Right atrium auricular region (tissue), 2 donors: ENCODE data around the gene EXOC7. TPM values are rescaled to one million over a fixed set of nuclear protein-coding genes. Genes with fewer than 3 reads are reported as not detected.

Source experiments
- DNase-seq: peaks from one replicate; pipeline ENCODE4 v3.0.0-alpha.2; 2019; ENCODE audit warnings: low spot score
- H3K27ac ChIP-seq, 2 donors: fragments of 200-600 bp; sonication (generic); 1 replicate in 1 of 2; 2 replicates in 1 of 2; pipeline ENCODE4 v1.5.1; 2016 to 2019
- H3K27me3 ChIP-seq, 2 donors: fragments of 200-600 bp; sonication (generic); one replicate each; pipeline versions ENCODE4 v1.5.1 to v1.6.0; 2017 to 2019
- H3K36me3 ChIP-seq: fragments of 200-600 bp; sonication (generic); one replicate; pipeline ENCODE4 v1.5.1; 2016
- H3K4me1 ChIP-seq, 2 donors: fragments of 200-600 bp; sonication (generic); one replicate each; pipeline versions ENCODE4 v1.5.1 to v1.6.0; 2017 to 2019
- H3K4me3 ChIP-seq, 2 donors: fragments of 200-600 bp; sonication (generic); 1 replicate in 1 of 2; 2 replicates in 1 of 2; pipeline ENCODE4 v1.5.1; 2017 to 2019; ENCODE audit warnings: mild to moderate bottlenecking in 1 of 2, moderate library complexity in 1 of 2
- H3K9me3 ChIP-seq, 2 donors: fragments of 200-600 bp; sonication (generic); one replicate each; pipeline ENCODE4 v1.5.1; 2019
- total RNA-seq, 2 donors: library from RNA; depleted of rRNA; stranded (reverse); fragments of >200 nt; gene quantifications; one replicate each; pipeline ENCODE4 v1.1.0, GENCODE V29; 2016
- TF ChIP-seq, protein P1 (sequence below), 2 donors: fragments of 200-600 bp; sonication (generic); IDR thresholded peaks; one replicate each; pipeline ENCODE4 v1.5.1; 2019; ENCODE audit warnings: antibody characterized with exemption in 2 of 2

Gene EXOC7
- total RNA-seq, 2 donors from 2014 or later, result 56.0 to 65.3 TPM

- H3K27ac ChIP-seq, result no peak overlapping the region
- H3K36me3 ChIP-seq, result no peaks in the 10 kb centered on the region
- no peak for DNase-seq
- TF ChIP-seq, protein P1, sequence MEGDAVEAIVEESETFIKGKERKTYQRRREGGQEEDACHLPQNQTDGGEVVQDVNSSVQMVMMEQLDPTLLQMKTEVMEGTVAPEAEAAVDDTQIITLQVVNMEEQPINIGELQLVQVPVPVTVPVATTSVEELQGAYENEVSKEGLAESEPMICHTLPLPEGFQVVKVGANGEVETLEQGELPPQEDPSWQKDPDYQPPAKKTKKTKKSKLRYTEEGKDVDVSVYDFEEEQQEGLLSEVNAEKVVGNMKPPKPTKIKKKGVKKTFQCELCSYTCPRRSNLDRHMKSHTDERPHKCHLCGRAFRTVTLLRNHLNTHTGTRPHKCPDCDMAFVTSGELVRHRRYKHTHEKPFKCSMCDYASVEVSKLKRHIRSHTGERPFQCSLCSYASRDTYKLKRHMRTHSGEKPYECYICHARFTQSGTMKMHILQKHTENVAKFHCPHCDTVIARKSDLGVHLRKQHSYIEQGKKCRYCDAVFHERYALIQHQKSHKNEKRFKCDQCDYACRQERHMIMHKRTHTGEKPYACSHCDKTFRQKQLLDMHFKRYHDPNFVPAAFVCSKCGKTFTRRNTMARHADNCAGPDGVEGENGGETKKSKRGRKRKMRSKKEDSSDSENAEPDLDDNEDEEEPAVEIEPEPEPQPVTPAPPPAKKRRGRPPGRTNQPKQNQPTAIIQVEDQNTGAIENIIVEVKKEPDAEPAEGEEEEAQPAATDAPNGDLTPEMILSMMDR (IDR thresholded peaks at IDR 0.05), result no peak
- no peak overlapping the region for H3K4me3 ChIP-seq
- H3K9me3 ChIP-seq, result no peaks in the 10 kb centered on the region
- H3K27me3 ChIP-seq, result no peaks in the 10 kb centered on the region
- H3K4me1 ChIP-seq, result no peaks in the 10 kb centered on the region
These were observed 11.7 kb upstream of the EXOC7 start for GRCh38 chr17:76115138-76115754.

DNA sequence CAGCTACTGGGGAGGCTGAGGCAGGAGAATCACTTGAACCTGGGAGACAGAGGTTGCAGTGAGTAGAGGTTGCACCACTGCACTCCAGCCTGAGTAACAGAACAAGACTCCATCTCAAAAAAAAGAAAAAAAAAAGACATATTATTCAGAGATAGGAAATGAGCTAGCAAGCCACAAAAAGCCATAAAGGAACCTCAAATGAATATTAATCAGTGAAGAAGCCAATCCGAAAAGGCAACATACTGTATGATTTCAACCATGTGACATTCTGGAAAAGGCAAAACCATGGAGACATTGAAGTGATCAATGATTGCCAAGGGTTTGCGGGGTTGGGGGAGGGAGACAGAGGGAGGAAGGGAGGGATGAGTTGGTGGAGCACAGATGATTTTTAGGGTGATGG, 8.4 kb upstream of the EXOC7 start:
- no peak for DNase-seq
- Histone ChIP-seq H3K4me1 (no peaks in the 10 kb centered on the region), H3K27ac (no peak overlapping the region), H3K27me3 (no peaks in the 10 kb centered on the region), H3K36me3 (no peaks in the 10 kb centered on the region), H3K9me3 (no peaks in the 10 kb centered on the region), H3K4me3 (no peak overlapping the region)
- TF ChIP-seq, protein P1 (IDR thresholded peaks at IDR 0.05), result no peak

- Histone ChIP-seq H3K36me3 (no peaks in the 10 kb centered on the region), H3K4me3 (no peak overlapping the region)
- TF ChIP-seq, protein P1 (IDR thresholded peaks at IDR 0.05), result no peak
These were observed 3.9 kb upstream of the EXOC7 start for GRCh38 chr17:76107509-76107908.

DNA sequence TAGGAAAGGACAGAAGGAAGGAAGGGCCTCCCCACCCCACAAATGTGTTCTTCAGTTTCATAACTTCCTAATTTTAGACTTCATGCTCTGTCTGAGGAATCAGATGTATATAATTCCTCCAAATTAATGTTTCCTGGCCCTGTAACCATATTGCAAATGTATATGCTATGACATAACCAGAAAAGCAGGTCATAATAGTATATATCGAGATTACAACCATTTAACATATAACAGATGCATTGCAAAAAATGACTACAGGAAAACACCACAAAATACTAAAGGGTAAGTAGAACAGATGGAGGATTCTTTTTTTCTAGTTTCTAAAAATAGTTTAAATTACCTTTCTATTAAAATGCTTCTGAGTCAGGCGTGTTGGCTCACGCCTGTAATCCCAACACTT, 3.1 kb upstream of the EXOC7 start:
- no peak overlapping the region for H3K4me3 ChIP-seq
- no peak overlapping the region for H3K27ac ChIP-seq
- H3K36me3 ChIP-seq, result peaks cover under 1% of the 10 kb centered on the region
- DNase-seq, result no peak
- TF ChIP-seq, protein P1 (IDR thresholded peaks at IDR 0.05), result no peak
- H3K9me3 ChIP-seq, result no peaks in the 10 kb centered on the region
- H3K4me1 ChIP-seq, result peaks cover 0 to 17% of the 10 kb centered on the region in 2 donors
- H3K27me3 ChIP-seq, result no peaks in the 10 kb centered on the region

More at GRCh38 chr17:76107509-76107908, 3.9 kb upstream of the EXOC7 start:
- Histone ChIP-seq H3K27me3 (no peaks in the 10 kb centered on the region), H3K27ac (no peak overlapping the region), H3K9me3 (no peaks in the 10 kb centered on the region), H3K4me1 (peaks cover 0 to 12% of the 10 kb centered on the region in 2 donors)
- DNase-seq, result no peak

DNA sequence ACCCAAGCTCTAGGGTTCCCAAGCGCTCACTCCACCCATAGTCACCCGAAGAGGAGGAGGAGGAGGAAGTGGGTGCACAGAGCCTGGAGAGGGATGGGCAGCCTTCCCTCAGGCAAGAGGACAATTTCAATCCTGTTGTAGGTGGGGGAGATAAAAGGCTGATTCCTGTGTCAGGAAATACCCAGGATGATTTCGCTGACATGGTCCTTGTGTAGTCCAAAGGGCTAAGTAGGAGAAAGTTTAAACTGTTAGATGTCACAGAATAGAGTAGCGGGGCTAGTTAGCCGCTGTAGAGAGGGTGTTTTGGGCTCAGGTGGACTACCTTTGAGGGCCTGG, 1.3 kb upstream of the EXOC7 start:
- TF ChIP-seq, protein P1 (IDR thresholded peaks at IDR 0.05), result no peak
- Histone ChIP-seq H3K4me3 (no peak overlapping the region), H3K27me3 (no peaks in the 10 kb centered on the region), H3K9me3 (no peaks in the 10 kb centered on the region), H3K4me1 (peaks cover 0 to 17% of the 10 kb centered on the region in 2 donors), H3K36me3 (peaks cover 19% of the 10 kb centered on the region), H3K27ac (no peak overlapping the region)
- DNase-seq, result no peak
